Esophagus muscularis mucosa (tissue), 4 donors: Measurements from ENCODE around the gene PPP1R14B. TPM values are rescaled to one million over a fixed set of nuclear protein-coding genes. Genes with fewer than 3 reads are reported as not detected.
A peak's percentile ranks its signal among the peaks of the same experiment; 100 is the strongest.

Source experiments
- DNase-seq: peaks from one replicate; pipeline ENCODE4 v3.0.0-alpha.2; 2017; ENCODE audit errors: extremely low spot score
- H3K27ac ChIP-seq, 4 donors: fragments of 200-600 bp; sonication (generic); replicated peaks in 1 of 4; 1 replicate in 3 of 4; 2 replicates in 1 of 4; pipeline ENCODE4 v1.5.1; 2016 to 2019; ENCODE audit warnings: mild to moderate bottlenecking in 1 of 4
- H3K27me3 ChIP-seq, 4 donors: fragments of 200-600 bp; sonication (generic); one replicate each; pipeline versions ENCODE4 v1.5.1 to v1.6.0; 2016 to 2019
- H3K36me3 ChIP-seq, 4 donors: fragments of 200-600 bp; sonication (generic); one replicate each; pipeline ENCODE4 v1.5.1; 2016 to 2019
- H3K4me1 ChIP-seq, 4 donors: fragments of 200-600 bp; sonication (generic); one replicate each; pipeline ENCODE4 v1.5.1; 2016 to 2019
- H3K4me3 ChIP-seq, 4 donors: fragments of 200-600 bp; sonication (generic); 1 replicate in 2 of 4; 2 replicates in 2 of 4; pipeline ENCODE4 v1.5.1; 2016 to 2019; ENCODE audit warnings: mild to moderate bottlenecking in 4 of 4, moderate library complexity in 1 of 4
- H3K9me3 ChIP-seq, 4 donors: fragments of 200-600 bp; sonication (generic); 1 replicate in 3 of 4; 2 replicates in 1 of 4; pipeline ENCODE4 v1.5.1; 2016 to 2019
- EP300 ChIP-seq: sonication (generic); formaldehyde crosslinking; IDR thresholded peaks from one replicate; pipeline ENCODE4 v1.6.1; 2017; ENCODE audit warnings: antibody characterized with exemption
- POLR2A ChIP-seq: fragments of 450-650 bp; IDR thresholded peaks from one replicate; pipeline ENCODE4 v1.6.1; 2017; ENCODE audit warnings: antibody characterized with exemption, moderate library complexity, mild to moderate bottlenecking, low read depth
- POLR2AphosphoS5 ChIP-seq, 2 donors: sonication (generic); formaldehyde crosslinking; IDR thresholded peaks; one replicate each; pipeline ENCODE4 v1.6.1; 2017; ENCODE audit warnings: antibody characterized with exemption in 2 of 2
- WGBS: methylation state at CpG from one replicate; pipeline ENCODE4 v1.1.5; 2018; 5-methylcytosine and 5-hydroxymethylcytosine counted together
- intact Hi-C: fragments of 100-400 bp; cut with DNase I; formaldehyde crosslinking; loops from one replicate; pipeline ENCODE4 v1.15.1; 2023
- total RNA-seq, 4 donors: library from RNA; depleted of rRNA; stranded (reverse); fragments of >200 nt; gene quantifications; one replicate each; pipeline versions ENCODE4 v1.1.0 to v1.2.1, GENCODE V29; 2016
- TF ChIP-seq, protein P1 (sequence below), 3 experiments: fragments of 200-600 bp in 2 of 3; fragments of 450-650 bp in 1 of 3; sonication (generic) in 2 of 3; IDR thresholded peaks; one replicate each; pipeline ENCODE4 v1.5.1; 2017 to 2019; ENCODE audit warnings: antibody characterized with exemption in 3 of 3, mild to moderate bottlenecking in 2 of 3, moderate library complexity in 1 of 3

Gene PPP1R14B
- total RNA-seq, 4 donors from 2014 or later = 50.4 to 92.9 (median 79.8) TPM

DNA sequence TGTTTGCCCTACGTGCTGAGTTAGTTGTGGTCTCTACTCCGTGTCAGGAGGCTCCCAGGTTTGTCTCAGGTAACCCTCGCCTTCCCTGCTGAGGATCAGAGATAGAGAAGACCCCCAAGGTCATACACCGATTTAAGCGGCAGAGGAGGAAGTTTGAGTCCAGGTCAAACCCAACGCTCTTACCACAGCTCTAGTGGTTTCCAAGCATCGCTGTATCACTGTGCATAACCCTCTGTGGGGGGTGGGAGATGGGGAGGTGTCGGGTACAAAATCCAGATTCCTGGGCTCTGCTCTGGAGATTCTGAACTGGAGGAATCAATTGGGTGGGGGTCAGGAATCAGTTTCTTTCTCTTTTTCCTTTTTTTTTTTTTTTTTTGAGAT, 15.8 kb downstream of the PPP1R14B start:
- peak overlapping the region; percentile 64 to 85 (median 75) for H3K4me3 ChIP-seq
- H3K9me3 ChIP-seq = no peaks in the 10 kb centered on the region
- no peak for DNase-seq
- no peaks in the 10 kb centered on the region for H3K27me3 ChIP-seq
- intact Hi-C loops = no loop called here
- TF ChIP-seq, protein P1, sequence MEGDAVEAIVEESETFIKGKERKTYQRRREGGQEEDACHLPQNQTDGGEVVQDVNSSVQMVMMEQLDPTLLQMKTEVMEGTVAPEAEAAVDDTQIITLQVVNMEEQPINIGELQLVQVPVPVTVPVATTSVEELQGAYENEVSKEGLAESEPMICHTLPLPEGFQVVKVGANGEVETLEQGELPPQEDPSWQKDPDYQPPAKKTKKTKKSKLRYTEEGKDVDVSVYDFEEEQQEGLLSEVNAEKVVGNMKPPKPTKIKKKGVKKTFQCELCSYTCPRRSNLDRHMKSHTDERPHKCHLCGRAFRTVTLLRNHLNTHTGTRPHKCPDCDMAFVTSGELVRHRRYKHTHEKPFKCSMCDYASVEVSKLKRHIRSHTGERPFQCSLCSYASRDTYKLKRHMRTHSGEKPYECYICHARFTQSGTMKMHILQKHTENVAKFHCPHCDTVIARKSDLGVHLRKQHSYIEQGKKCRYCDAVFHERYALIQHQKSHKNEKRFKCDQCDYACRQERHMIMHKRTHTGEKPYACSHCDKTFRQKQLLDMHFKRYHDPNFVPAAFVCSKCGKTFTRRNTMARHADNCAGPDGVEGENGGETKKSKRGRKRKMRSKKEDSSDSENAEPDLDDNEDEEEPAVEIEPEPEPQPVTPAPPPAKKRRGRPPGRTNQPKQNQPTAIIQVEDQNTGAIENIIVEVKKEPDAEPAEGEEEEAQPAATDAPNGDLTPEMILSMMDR (IDR thresholded peaks at IDR 0.05) = no peak
- TF ChIP-seq POLR2AphosphoS5 (IDR thresholded peaks at IDR 0.05) (no peak), POLR2A (no peak), EP300 (no peak)
- WGBS = 5% methylated on average over 8 of the region's 8 CpGs
- H3K36me3 ChIP-seq = peaks cover 0 to 3% (median 0%) of the 10 kb centered on the region in 4 donors
- H3K4me1 ChIP-seq = peaks cover 47 to 86% (median 85%) of the 10 kb centered on the region in 4 donors
- H3K27ac ChIP-seq = peak overlapping the region; percentile 90 to 96 (median 93)

DNA sequence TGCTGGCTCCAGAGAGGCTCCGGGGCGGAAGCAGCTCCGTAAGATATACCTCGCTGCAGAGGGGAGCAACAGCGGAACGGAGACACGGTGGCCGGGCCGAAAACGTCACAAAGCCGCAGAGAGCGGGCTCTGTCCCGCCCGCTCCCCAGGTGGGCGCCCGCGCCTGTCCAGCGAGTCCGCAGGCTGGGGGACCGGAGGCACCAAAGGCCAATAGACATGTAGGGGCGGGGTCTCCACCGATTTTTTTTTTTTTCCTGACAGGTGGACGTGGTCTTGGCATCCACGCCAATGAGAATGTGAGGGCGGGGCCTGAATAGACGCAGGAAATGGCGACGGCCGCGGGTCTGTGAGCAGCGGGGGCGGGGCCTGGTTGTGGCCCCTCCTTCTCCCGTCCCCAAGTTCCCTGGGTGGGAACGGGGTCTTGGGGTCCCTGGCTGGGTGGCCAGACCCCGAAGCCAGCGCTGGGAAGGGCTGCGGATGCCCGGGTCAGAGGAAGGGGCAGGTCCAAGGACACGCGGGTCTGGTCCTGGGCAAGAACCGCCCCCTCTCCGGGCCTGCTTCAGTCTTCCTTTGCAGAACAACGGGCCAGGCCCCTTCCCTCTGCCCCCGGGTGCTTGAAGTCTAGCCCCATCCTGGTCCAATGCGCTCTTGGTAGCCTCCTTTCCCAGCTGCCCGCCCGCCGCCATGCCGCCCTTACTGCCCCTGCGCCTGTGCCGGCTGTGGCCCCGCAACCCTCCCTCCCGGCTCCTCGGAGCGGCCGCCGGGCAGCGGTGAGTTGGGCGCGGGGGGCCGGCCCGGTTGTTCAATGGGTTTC, 16.4 kb downstream of the PPP1R14B start, which contains the start of gene DNAJC4:
TSS of gene DNAJC4 (plus strand) at position 378 of the 814 bp plus-strand sequence. CDS start at position 685, 307 bp downstream.
- no peaks in the 10 kb centered on the region for H3K9me3 ChIP-seq
- H3K27ac ChIP-seq = peak within 1 kb of the TSS; percentile 90 to 96 (median 93)
- DNase-seq = peak; percentile 98
- H3K4me1 ChIP-seq = peaks cover 43 to 84% (median 82%) of the 10 kb centered on the region in 4 donors
- TF ChIP-seq POLR2A = no peak
- TF ChIP-seq POLR2AphosphoS5 (IDR thresholded peaks at IDR 0.05) = peak; percentile 77
- under 1% methylated on average over 44 of the region's 62 CpGs for WGBS
- H3K27me3 ChIP-seq = no peaks in the 10 kb centered on the region
- intact Hi-C loops = no loop called here
- peak within 1 kb of the TSS; percentile 64 to 85 (median 75) for H3K4me3 ChIP-seq
- H3K36me3 ChIP-seq = no peaks in the 10 kb centered on the region

DNA sequence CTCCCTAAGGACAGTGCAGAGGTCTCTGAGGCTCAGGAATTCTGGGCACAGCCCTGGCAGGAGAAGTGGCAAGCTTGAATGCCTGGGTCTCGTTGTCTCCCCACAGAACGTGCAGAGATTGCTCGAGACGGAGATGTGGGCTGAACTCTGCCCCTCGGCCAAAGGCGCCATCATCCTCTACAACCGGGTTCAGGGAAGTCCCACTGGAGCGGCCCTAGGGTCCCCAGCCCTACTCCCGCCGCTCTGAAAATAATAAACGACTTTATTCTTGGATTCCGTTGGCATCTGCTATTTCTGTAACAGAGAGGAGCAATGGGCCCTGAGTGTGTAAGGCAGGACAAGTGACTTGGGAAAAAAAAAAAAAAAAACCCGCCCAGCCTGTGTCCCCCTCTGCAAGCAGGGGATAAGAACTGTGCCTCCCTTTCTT, 17.0 kb downstream of the PPP1R14B start:
- WGBS = 31% methylated on average over 13 of the region's 13 CpGs
- Histone ChIP-seq H3K4me3 (peak overlapping the region; percentile 64 to 85 (median 75)), H3K36me3 (no peaks in the 10 kb centered on the region), H3K27ac (peak overlapping the region; percentile 90 to 96 (median 93)), H3K9me3 (no peaks in the 10 kb centered on the region), H3K4me1 (peaks cover 43 to 84% (median 83%) of the 10 kb centered on the region in 4 donors), H3K27me3 (no peaks in the 10 kb centered on the region)
- TF ChIP-seq POLR2A (no peak), POLR2AphosphoS5 (IDR thresholded peaks at IDR 0.05) (no peak), EP300 (no peak)
- TF ChIP-seq, protein P1 (IDR thresholded peaks at IDR 0.05) = no peak
- no peak for DNase-seq
- intact Hi-C loops = loop anchor here (5.0 kb wide), 1 partner anchor 42 kb away; the partner anchor contains the start of gene STIP1

DNA sequence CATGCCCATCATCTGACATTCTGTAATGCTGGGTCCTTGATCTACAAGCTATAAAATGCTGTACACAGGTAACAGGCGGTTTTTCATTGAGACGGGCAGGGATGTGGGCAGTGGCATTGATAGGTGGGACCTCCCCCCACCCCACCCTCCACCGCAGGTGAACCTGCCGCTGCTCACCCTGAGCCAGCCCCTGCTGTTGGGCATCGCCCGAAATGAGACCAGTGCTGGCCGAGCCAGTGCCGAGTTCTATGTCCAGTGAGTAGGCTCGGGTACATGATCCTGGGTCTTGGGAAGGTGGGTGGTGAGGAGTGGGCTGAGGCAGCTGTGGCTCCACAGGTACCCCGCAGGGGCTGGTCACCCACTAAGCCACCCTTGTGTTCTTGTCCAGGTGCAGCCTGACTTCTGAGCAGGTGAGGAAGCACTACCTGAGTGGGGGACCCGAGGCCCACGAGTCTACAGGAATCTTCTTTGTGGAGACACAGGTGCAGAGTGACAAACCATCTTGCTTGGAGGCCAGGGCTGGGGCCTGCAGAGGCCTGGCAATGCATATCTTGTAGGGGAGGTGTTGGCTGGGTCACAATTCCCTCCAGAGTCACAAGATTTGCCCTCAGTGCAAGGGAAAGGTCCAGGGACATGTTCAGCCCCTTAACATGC, 17.5 kb downstream of the PPP1R14B start:
- TF ChIP-seq POLR2AphosphoS5 (IDR thresholded peaks at IDR 0.05) (no peak), EP300 (no peak), POLR2A (no peak)
- TF ChIP-seq, protein P1 (IDR thresholded peaks at IDR 0.05) = no peak
- peak overlapping the region; percentile 90 to 96 (median 93) for H3K27ac ChIP-seq
- peaks cover 43 to 88% (median 84%) of the 10 kb centered on the region in 4 donors for H3K4me1 ChIP-seq
- intact Hi-C loops = loop anchor here (5.0 kb wide), 1 partner anchor 42 kb away; the partner anchor contains the start of gene STIP1
- no peak for DNase-seq
- peaks cover 0 to 5% (median 2%) of the 10 kb centered on the region in 4 donors for H3K36me3 ChIP-seq
- H3K27me3 ChIP-seq = no peaks in the 10 kb centered on the region
- WGBS = 77% methylated on average over 2 of the region's 12 CpGs
- H3K9me3 ChIP-seq = no peaks in the 10 kb centered on the region
- H3K4me3 ChIP-seq = peak overlapping the region in 2 of 4 donors; percentile 70 to 85
